ENCODE measurements around the gene RBFOX1.

DNA sequence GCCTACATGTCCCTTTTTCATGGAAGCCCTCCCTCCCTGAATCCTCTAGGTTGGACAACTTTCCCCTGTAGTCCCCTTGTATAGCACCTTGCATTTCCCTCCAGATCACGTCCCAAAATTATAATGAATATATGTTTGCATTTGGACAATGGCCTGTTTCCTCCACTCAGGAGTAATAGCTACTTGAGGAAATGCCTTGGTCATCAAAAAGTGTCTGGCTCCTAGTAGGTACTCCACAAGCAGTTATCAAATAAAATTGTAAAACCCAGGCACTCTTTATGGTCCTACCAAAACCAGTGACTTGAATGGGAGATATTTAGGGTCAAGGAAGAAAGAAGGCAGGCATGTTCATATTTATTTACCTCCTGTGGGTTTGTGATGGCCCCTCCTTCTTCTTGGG is 59.6 kb downstream of the RBFOX1 start:
- TF ChIP-seq EZH2 (IDR thresholded peaks at IDR 0.05): no peak
- TF ChIP-seq POLR2AphosphoS5 (IDR thresholded peaks at IDR 0.05; ENCODE audit: borderline replicate concordance, low read depth, low read length): no peak
